HEK293T (cell line): Measurements from ENCODE around the gene NSD1.

ENCODE experiments used
- ARNT ChIP-seq: fragments of 450-650 bp; IDR thresholded peaks from 2 replicates; pipeline ENCODE4 v1.6.1; 2017; ENCODE audit warnings: mild to moderate bottlenecking
- FOXK2 ChIP-seq: fragments of 450-650 bp; IDR thresholded peaks from 2 replicates; pipeline ENCODE4 v1.6.1; 2016; ENCODE audit warnings: mild to moderate bottlenecking
- FOXM1 ChIP-seq: fragments of 450-650 bp; IDR thresholded peaks from 2 replicates; pipeline ENCODE4 v1.6.1; 2017; ENCODE audit warnings: mild to moderate bottlenecking, borderline replicate concordance
- PKNOX1 ChIP-seq: fragments of 450-650 bp; IDR thresholded peaks from 2 replicates; pipeline ENCODE4 v1.6.1; 2016
- SP1 ChIP-seq: fragments of 450-650 bp; IDR thresholded peaks from 2 replicates; pipeline ENCODE4 v1.6.1; 2017
- TARDBP ChIP-seq: fragments of 450-650 bp; IDR thresholded peaks from 2 replicates; pipeline ENCODE4 v1.6.1; 2016

GRCh38 chr5:177093082-177093712 lies 40.4 kb upstream of the NSD1 start:
- TF ChIP-seq ARNT (no peak), SP1 (no peak), PKNOX1 (no peak), FOXK2 (no peak), TARDBP (no peak), FOXM1 (no peak)
